Urothelium cell line (cell line): Measurements from ENCODE around the gene SLC9A9.
"Not testable (repeated sequence)": the region's sequence is repeated elsewhere in the genome, so short reads cannot be mapped to it uniquely, and the experiment has no call there.

ENCODE experiments used
- DNase-seq: peaks from one replicate; pipeline ENCODE4 v3.0.0; 2011; ENCODE audit warnings: low spot score, mixed read lengths
- FAIRE-seq: peaks from 2 replicates; lab custom pipeline; 2011; peaks lifted over from hg19 to GRCh38; lab: Jason Lieb, UNC

The SLC9A9 gene

DNA sequence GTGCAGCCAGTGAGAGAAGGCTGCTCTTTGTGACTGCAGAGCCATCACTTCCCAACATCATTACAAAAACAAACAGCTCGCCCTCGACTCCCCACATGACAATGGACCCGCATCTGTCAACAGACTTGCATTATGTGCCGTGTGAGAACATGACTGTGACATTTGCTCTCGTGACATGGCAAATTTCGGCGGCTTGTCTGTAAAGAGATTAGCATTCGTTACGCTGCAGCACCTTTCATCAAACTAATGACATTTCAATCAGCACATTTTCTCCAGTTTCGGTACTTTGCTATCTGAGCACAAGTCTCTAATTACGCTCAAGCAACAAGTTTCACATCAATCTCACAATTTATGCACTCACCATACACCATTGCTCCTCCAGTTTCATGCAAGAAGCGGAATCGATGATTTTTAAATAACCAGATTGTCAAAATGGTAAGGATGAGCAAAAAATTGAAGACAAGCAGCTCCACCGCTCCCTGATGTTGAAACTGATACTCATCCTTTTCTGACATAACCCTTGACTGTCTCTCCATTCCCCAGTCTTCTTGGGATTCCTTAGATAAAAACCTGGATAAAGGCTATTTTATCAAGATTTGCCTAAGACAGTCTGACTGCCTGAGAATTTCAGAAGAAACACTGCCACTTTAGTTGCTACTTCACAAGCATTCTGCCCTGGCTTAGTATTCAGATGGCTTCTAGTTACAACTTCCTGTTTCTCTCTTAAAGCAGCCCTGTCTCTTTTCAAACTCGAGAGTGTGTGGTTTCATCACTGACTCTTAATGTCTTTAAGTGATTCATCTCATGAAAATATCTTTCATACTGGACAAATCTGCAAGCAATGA lies at the start of gene SLC9A9:
SLC9A9 (minus strand) TSS at position 682 of the 845 bp plus-strand sequence; CDS start at position 536, 146 bp downstream.
- FAIRE-seq = no peak
- peak; percentile 33 for DNase-seq

DNA sequence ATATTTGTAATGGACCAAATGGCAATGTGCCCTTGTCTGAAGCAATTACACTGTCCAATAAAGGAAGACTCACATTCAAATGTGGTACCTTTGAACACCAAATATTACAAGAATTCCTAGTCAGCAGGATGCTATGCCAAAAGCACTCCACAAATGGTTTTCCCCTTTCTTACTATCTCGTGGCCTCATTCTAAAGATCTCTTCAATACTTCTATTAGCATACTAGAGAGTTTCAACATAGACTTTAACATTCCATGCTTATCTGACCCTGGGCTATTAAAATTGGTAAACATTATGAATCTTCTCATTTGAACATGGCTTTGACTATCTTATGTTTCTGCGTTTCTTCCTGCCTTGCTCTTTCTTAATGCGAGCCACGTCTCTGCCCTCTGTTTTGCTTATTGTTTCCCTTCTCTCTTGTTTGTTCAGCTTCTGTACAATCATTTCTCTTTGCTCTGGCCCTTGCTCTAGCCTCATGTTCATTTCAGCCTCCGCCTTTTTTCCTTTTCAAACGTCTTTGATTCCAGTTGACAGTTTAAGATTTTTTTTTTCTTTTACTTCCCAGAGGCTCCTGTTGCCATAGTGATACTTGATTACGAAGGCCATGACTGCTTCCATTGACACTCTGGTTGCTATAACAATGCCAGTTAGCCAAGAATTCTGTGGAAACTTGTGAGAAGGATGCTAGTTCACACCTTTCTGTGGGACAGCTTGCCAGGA lies 49.5 kb upstream of the SLC9A9 start:
- DNase-seq (no peak), FAIRE-seq (no peak)

DNA sequence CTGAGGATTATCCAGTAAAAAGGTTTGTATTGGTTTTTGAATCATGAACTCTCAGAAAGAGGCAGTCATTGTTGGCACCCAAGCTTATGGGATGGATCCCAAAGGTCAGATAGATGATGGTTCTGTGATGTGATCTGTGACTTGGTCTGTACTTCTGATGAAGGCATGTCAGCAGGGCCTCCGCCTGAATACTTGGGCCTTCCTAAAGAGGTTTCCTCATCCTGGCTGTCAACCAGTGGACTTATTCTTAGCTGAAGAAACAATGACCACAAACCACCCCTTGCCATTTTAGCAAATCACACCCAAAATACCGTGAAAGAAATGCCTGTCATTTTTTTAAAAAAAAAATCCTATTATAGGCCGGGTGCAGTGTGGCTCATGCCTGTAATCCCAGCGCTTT lies 48.2 kb upstream of the SLC9A9 start:
- FAIRE-seq (no peak), DNase-seq (no peak)

DNA sequence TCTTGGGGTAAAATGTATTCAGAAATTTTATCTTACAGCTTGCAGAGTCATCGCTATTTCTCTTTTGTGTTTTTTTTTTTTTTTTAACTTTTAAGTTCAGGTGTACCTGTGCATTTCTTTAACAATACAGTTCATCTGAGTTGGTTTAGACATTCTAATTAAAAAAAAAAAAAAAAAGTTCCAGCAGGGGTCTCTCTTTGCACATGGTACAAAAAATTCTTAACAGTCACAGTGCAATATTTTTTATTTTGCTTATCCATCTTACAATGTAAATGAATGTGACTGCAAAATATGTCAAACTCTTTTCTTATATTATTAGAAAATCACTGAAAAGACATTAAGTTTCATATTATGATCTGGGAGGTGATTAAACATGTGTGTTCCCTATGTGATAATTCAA lies 47.5 kb upstream of the SLC9A9 start:
- FAIRE-seq (no peak), DNase-seq (no peak)

DNA sequence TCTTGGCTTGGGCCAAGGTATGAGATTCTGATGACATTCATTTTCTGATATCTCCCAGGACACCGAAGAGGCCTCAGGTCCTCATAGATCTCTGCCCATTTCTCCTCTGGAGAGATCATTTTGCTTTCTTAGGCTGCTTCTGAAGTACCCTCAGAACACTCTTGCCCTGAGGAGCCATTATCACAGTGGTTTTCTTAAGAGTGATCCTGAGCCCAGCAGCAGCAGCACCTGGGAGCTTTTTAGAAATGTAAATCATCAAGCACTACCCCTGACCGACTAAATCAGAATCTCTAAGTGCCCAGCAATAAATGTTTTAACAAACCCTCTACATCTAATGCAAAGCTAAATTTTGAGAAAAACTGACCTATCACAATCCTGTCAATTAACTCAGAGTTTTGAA lies 40.6 kb upstream of the SLC9A9 start:
- DNase-seq = no peak
- no peak for FAIRE-seq

DNA sequence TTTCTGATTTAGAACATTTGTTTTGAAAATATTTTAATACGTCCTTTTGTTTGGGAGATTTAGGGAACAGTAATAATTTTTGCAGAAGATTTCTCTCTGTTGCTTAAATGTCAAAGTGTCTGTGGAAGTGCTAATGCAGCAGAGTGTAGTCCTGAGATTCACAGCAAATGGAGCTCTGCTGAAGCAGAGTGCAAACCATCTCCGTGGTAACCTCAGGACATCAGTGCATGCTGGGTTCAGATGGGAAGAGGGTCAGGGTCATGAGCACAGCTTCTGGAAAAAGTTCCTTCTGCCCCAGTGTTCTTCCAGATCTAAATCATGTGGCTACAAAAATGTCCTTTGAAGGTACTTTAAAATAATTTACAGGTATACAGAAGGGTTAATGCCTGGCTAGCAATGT lies 39.9 kb upstream of the SLC9A9 start:
- DNase-seq = no peak
- no peak for FAIRE-seq

DNA sequence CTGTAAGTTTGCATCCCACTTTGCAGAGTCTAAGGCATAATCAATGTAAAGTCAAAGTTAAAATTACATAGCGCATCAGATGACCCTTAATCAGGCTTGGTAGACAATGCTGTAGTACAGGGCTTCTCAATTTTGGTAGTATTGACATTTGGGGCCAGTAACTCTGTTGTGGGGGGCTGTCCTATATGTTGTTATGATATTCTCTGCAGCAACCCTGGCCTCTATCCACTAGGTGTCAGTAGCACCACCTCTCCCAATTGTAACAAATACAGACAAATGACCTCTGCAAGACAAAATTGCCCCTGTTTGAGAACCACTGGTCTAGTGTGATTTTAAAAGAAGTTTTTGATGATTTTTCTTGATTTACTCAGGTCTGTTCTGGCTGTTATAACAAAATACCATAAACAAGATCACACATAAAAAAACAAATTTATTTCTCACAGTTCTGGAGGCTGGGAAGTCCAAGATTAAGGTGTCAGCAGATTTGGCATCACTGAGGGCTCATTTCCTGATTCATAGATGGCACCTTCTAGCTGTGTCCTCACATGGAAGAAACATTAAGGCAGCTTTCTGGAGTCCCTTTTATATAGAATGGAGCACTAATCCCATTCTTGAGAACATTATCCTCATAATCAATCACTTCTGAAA lies 37.6 kb upstream of the SLC9A9 start:
- DNase-seq = peak; percentile 23
- no peak for FAIRE-seq

DNA sequence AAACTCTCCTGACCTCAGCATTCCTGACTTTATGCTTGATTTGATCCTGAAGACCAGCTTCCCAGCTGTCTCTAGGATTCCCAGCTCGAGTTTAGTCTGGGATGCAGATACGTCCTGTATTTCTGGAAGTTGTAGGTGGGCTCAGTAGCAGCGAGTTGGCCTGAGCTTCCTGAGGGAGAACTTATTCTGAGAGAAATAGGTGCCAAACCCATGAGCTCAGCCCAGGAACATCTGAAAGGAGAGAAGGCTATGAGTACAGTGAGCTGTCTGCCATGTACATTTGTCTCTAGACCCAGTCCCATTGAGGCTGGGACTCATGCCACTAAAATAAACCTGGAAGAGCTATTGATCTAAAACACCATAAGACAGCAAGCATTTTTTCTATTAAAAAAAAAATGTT lies 36.6 kb upstream of the SLC9A9 start:
- FAIRE-seq = no peak
- DNase-seq = no peak

DNA sequence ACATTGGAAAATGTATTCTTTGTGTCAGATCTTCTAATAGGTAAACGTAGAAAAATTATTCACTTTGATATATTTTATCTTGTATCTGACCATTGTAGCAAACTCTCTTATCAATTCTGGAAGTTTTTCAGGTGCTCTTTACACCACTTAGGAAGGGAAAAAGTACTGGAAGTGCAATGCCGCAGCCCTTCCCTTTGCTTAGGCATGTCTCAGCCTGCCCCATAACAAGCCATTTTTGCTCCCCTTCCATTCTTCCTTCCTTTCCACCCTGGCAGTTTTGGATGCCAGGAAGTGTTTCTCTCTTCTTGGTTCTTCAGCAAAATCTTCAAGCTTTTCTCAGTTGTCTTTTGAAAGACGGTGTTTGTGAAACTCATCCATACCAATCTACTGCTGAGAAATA lies 34.9 kb upstream of the SLC9A9 start:
- DNase-seq = no peak
- FAIRE-seq = no peak

DNA sequence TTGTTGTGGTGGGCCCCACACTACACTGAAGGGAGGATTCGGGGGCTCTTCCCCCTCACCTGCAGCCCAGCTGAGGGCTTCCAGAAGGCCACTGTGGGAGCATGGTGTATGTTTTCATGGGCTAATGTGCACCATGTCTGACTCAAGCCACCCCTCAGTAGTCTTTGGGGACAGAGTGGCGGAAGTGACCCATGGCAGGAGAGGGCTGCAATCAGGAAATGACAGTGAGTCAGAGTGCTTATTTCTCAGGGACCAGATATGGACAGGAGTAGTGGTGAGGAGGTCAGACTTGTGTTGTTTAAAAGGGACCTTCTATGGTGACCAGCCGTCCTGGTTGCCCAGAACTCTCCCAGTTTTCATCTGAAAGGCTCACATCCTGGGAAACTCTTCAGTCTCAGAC lies 32.8 kb upstream of the SLC9A9 start:
- FAIRE-seq = no peak
- DNase-seq = no peak

DNA sequence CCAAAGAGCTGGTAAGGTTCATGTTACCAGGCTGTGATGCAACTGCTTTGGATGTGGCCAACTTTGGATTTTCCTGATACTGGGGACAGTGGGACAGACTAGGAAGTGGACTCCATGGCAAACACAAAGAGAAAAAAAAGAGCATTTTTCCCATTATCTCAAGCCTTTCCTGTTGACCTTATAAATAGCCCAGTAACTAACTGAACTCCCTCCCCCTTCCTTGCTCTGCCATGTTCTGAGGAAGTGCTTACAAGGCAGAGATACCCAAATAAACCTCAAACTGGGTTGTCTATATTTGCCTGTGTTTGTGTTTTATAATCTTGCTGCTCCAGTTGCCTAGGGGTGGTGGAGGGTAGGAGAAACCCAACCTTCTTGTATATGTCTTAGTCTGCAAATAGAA lies 27.3 kb upstream of the SLC9A9 start:
- DNase-seq (no peak), FAIRE-seq (no peak)

DNA sequence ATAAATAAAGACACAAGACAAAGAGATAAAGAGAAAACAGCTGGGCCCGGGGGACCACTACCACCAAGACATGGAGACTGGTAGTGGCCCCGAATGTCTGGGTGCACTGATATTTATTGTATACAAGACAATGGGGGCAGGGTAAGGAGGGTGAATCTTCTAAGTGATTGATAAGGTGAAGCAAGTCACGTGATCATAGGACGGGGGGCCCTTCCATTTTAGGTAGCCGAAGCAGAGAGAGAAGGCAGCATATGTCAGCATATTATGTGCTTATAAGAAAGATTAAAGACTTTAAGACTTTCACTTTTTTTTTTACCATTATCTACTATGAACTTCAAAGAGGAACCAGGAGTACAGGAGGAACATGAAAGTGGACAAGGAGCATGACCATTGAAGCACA lies 25.3 kb upstream of the SLC9A9 start:
- DNase-seq, FAIRE-seq: not testable (repeated sequence)

DNA sequence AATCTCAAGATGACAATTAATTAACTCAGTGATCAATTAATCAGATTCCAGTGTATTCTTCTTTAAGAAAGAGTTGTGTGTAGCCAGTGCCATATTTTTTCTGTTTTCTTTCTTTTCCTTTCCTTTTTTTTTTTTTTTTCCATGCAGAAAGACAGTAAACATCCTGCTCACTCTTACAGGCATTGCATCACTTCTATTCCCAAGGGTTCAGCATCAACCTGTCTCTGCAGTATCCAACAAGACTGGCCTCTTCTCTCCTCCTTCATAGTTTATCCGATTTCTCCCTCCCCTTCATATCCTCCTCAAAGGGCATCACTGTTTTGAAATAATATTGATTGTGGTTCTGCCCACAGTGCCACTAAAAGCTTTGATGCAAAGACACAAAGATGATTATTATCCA lies 17.0 kb upstream of the SLC9A9 start:
- DNase-seq (no peak), FAIRE-seq (no peak)

DNA sequence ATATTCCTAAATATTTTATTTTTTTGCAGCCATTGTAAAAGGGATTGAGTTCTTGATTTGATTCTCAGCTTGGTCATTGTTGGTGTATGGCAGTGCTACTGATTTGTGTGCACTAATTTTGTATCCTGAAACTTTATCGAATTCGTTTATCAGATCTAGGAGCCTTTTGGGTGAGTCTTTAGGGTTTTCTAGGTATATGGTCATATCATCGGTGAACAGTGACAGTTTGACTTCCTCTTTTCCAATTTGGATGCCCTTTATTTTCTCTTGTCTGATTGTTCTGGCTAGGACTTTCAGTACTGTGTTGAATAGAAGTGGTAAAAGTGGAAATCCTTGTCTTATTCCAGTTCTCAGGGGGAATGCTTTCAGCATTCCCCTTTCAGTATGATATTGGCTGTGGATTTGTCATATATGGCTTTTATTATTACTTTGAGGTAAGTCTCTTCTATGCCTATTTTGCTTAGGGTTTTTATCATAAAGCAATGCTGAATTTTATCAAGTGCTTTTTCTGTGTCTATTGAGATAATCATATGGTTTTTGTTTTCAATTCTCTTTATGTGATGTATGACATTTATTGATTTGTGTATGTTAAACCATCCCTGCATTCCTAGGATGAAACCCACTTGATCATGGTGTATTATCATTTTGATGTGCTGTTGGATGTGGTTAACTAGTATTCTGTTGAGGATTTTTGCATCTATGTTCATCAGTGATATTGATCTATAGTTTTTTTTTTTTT lies 11.4 kb upstream of the SLC9A9 start:
- no peak for DNase-seq
- no peak for FAIRE-seq

DNA sequence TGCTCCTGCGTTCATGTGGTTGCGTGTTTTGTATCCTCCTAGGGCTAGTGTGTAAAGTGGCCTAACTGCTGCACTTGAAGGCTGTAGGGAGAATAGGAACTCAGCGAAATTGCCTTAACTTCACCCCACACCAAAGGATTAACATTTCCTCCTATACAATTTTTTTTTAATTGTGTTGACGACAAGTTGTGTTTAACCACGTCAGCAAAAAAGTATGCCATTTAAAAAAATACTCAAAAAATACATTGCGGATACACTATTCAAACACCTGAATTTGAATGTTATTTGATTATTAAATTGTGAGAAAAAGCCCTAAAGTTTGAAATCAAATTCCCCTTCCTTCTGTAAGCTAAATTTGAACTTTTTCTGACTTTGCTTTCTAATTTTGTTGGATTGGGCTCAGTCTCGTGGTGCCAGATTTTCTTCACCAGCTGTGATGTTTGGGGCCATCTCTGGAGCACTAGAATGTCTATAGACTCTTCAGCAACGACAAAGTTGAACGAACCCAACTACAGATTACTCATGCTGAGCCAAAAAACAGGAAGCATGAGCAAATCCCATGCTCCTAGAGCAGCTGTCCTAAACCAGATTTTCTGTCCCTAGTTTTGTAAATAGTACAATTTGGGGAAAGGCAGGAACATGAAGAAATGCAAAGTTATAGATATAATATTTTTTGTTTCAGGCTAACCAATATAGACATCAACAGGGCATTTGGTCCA lies 8.1 kb upstream of the SLC9A9 start:
- FAIRE-seq = no peak
- no peak for DNase-seq

DNA sequence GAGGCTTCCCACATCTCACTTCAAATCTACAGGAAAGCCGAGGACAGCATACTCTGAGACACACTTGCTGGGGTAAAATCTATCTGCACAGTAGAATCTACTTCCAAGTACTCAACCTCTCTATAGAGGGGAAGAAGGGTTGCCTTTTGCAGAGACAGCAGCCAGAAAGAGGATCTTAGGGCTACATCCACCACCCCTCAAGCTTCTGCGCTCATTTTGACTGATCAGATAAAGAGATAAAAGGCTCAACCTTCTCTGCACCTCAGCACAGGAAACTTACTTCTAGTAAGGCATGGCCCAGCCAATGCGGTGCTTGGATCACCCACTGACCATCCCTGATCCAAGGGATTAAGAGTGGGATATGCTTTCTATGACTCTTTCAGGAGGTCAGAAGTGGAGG lies 6.9 kb upstream of the SLC9A9 start:
- FAIRE-seq (no peak), DNase-seq (no peak)

DNA sequence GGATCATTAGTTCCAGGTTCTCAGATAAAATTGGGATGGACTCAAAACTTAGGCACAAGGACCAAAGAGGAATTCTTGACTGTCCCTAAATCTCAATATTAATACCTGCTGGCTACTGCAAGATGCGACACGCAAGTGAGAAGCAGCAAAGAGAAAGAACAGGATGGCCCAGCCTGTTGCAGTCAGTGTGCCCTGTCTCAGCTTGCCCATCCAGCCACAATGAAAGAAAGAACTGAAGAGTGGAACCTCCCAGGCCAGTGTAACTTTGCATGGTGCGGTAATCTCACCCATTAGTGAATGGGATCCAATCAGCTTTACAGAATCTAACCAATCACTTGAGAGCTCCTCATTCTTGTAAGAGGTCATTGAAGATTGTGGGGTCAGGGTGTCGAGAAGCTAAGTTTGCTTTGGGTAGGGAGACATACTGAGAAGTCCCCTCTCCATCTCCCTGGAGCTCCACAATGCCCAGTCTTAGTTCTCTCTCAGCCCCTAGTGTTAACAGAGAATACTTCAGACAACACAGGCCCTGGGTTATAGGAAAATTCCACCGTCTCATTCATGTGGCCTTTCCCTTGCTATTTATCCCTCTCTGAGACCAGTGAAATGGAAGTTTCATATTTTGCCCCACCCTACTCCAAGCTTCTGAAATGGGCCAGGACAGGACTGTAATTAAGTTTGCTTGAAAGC lies 3.2 kb upstream of the SLC9A9 start:
- FAIRE-seq = no peak
- DNase-seq = no peak

DNA sequence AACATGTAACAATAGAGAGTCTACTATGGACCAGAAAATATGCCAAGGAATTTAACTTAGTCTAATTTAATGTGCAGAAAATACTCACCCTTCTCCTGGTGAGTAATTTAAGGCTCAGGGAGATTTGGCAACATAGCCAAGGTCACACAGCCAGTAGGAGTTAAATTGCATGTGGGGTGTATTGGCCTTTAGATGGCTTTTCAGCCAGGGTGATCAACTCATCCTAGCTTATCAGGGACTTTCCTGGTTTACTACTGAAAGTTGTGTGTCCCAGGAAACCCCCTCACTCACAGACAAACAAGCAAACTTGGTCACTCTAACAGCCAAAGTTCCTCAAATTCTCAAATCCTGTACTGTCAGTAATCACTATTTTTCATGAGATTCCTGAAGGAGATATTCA lies 2.6 kb upstream of the SLC9A9 start:
- FAIRE-seq = no peak
- DNase-seq = no peak

DNA sequence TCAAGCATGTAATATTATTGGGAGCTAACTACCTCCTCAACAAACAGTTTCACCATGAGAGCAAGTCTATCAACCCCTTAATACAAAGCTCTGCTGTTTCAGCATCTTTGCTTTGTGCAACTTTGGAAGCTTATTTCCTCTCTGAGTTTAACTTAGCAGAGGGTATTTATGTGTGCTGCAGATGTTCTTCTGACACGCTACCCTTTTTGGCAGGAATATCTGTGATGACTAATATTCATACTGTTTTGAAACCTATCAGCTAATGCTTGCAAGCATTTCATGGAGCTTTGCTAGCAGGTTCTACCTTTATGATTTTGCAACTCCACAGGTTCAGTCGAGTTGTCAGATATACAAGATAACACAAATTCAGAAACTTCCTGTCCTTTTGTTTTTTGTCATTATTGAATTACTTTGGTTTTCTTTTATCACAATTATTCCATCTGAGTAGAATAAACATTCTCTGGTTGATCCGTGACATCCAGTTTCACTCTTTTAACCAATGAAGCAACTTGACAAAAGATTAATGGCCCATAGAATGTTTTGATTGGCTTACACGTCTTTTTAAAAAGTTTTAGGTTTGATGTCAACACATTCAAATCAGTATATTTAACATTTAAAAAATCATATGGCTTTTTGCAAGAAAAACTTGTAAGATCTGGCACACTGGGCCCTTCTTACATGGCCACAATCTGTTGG lies 1.7 kb upstream of the SLC9A9 start:
- FAIRE-seq (no peak), DNase-seq (no peak)
